Measurements from ENCODE around the gene SMC4. TPM values are rescaled to one million over a fixed set of nuclear protein-coding genes. Genes with fewer than 3 reads are reported as not detected.

SMC4 gene
- total RNA-seq, 1 donor from 2014 or later, result 68.8 TPM

DNA sequence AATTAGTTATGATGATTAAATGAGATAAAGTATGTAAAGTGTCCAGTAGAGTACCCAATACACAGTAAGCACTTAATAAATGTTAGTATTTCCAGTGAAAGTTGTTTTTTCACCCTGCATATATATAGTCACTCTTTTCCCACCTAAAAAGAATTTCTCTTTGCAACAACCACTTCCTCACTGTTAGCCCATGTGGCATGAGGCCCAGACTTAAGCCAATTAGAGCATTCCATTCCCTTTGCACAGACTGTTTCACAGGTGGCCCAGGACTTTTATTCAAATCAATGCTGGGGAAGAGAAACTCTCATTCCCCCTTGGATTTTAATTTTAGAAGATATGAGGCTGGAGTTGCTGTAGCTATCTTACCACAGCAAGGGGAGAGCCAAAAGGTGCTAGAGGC lies 4.2 kb upstream of the SMC4 start:
- no peak overlapping the region for H3K4me3 Mint-ChIP-seq (ENCODE audit: unreplicated experiment)
- H3K27ac Mint-ChIP-seq (ENCODE audit: unreplicated experiment), result no peak overlapping the region
- H3K4me1 Mint-ChIP-seq (ENCODE audit: unreplicated experiment), result peaks cover 22% of the 10 kb centered on the region
- TF ChIP-seq, protein P1, sequence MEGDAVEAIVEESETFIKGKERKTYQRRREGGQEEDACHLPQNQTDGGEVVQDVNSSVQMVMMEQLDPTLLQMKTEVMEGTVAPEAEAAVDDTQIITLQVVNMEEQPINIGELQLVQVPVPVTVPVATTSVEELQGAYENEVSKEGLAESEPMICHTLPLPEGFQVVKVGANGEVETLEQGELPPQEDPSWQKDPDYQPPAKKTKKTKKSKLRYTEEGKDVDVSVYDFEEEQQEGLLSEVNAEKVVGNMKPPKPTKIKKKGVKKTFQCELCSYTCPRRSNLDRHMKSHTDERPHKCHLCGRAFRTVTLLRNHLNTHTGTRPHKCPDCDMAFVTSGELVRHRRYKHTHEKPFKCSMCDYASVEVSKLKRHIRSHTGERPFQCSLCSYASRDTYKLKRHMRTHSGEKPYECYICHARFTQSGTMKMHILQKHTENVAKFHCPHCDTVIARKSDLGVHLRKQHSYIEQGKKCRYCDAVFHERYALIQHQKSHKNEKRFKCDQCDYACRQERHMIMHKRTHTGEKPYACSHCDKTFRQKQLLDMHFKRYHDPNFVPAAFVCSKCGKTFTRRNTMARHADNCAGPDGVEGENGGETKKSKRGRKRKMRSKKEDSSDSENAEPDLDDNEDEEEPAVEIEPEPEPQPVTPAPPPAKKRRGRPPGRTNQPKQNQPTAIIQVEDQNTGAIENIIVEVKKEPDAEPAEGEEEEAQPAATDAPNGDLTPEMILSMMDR (IDR thresholded peaks at IDR 0.05), result no peak
- no peaks in the 10 kb centered on the region for H3K9me3 Mint-ChIP-seq (ENCODE audit: unreplicated experiment)
- no peaks in the 10 kb centered on the region for H3K36me3 Mint-ChIP-seq (ENCODE audit: unreplicated experiment)
- DNase-seq (ENCODE audit: extremely low spot score, unreplicated experiment), result no peak
- no peaks in the 10 kb centered on the region for H3K27me3 Mint-ChIP-seq (ENCODE audit: unreplicated experiment)

DNA sequence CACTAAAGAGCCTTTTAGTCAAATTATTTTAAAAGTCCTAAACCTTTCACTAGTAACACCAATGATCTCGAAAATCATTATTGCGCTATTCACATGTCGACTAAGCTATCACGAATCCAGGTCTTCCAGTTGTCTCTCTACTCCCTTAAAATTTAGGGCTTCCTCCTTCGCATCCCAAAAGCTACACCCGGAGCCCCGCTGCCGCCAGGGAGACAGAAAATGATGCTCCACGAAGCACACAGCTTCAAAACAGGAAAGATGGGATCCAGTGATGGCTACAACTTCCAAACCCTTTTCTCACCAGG lies 678 bp upstream of the SMC4 start:
- peak overlapping the region; percentile 89 for H3K4me3 Mint-ChIP-seq (ENCODE audit: unreplicated experiment)
- no peak for DNase-seq (ENCODE audit: extremely low spot score, unreplicated experiment)
- H3K9me3 Mint-ChIP-seq (ENCODE audit: unreplicated experiment), result no peaks in the 10 kb centered on the region
- H3K4me1 Mint-ChIP-seq (ENCODE audit: unreplicated experiment), result peaks cover 29% of the 10 kb centered on the region
- peaks cover 5% of the 10 kb centered on the region for H3K36me3 Mint-ChIP-seq (ENCODE audit: unreplicated experiment)
- TF ChIP-seq, protein P1 (IDR thresholded peaks at IDR 0.05), result no peak
- peak overlapping the region; percentile 97 for H3K27ac Mint-ChIP-seq (ENCODE audit: unreplicated experiment)
- H3K27me3 Mint-ChIP-seq (ENCODE audit: unreplicated experiment), result no peaks in the 10 kb centered on the region

DNA sequence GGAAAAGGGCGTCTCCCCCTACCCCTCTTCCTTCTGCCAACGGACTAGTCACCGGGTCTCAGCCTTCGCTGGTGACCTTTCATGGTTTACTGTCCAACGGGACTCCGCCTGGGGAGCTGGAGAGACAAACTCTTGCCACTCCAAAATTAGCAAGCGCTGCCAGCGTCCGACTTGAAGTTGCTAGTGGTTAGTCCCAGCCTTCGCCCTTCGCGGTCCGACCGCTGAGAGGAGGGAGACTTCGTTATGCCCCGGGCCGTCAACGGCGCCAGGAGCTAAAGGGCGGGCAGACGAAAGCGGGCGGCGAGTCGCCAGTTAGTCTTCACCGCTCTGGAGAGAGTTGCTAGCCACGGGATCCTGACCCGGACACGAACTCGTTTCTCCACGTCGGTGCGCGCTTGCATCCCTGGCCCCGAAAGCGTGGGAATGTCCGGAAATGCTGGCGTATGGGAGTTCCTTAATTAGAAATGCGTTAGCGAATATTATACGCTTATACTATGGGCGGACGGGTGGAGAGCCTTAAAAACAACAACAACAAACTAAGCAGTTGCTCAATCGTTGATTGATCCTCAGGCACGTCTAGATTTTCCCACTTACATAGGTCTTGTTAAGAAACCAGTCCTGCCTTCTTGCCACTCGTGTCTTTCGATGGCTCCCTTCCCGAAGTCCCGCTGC lies 716 bp downstream of the SMC4 start:
- Mint-ChIP-seq H3K4me3 (ENCODE audit: unreplicated experiment) (peak overlapping the region; percentile 89), H3K4me1 (ENCODE audit: unreplicated experiment) (peaks cover 38% of the 10 kb centered on the region), H3K36me3 (ENCODE audit: unreplicated experiment) (peaks cover 7% of the 10 kb centered on the region), H3K27me3 (ENCODE audit: unreplicated experiment) (no peaks in the 10 kb centered on the region), H3K9me3 (ENCODE audit: unreplicated experiment) (no peaks in the 10 kb centered on the region), H3K27ac (ENCODE audit: unreplicated experiment) (peak overlapping the region; percentile 97)
- DNase-seq (ENCODE audit: extremely low spot score, unreplicated experiment), result peak; percentile 85
- TF ChIP-seq, protein P1 (IDR thresholded peaks at IDR 0.05), result no peak

DNA sequence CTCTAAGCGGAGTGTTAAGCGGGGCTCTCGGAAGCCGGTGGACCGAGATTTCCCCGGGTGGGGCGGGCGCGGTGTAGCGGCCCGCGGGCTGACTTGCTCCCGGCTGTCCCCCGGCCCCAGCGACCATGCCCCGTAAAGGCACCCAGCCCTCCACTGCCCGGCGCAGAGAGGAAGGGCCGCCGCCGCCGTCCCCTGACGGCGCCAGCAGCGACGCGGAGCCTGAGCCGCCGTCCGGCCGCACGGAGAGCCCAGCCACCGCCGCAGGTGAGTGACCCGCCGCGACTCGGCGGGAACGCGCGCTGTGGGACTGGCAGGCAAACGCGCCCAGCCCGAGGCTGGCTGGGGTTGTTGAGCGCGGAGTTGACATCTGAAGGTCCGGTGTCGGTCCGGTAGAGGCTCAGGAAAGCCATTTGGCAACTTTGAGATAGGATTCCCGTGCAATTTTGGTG lies 1.3 kb downstream of the SMC4 start:
- H3K36me3 Mint-ChIP-seq (ENCODE audit: unreplicated experiment), result peaks cover 7% of the 10 kb centered on the region
- peak overlapping the region; percentile 89 for H3K4me3 Mint-ChIP-seq (ENCODE audit: unreplicated experiment)
- peaks cover 42% of the 10 kb centered on the region for H3K4me1 Mint-ChIP-seq (ENCODE audit: unreplicated experiment)
- no peaks in the 10 kb centered on the region for H3K9me3 Mint-ChIP-seq (ENCODE audit: unreplicated experiment)
- no peaks in the 10 kb centered on the region for H3K27me3 Mint-ChIP-seq (ENCODE audit: unreplicated experiment)
- TF ChIP-seq, protein P1 (IDR thresholded peaks at IDR 0.05), result no peak
- H3K27ac Mint-ChIP-seq (ENCODE audit: unreplicated experiment), result peak overlapping the region; percentile 99
- peak; percentile 84 for DNase-seq (ENCODE audit: extremely low spot score, unreplicated experiment)

DNA sequence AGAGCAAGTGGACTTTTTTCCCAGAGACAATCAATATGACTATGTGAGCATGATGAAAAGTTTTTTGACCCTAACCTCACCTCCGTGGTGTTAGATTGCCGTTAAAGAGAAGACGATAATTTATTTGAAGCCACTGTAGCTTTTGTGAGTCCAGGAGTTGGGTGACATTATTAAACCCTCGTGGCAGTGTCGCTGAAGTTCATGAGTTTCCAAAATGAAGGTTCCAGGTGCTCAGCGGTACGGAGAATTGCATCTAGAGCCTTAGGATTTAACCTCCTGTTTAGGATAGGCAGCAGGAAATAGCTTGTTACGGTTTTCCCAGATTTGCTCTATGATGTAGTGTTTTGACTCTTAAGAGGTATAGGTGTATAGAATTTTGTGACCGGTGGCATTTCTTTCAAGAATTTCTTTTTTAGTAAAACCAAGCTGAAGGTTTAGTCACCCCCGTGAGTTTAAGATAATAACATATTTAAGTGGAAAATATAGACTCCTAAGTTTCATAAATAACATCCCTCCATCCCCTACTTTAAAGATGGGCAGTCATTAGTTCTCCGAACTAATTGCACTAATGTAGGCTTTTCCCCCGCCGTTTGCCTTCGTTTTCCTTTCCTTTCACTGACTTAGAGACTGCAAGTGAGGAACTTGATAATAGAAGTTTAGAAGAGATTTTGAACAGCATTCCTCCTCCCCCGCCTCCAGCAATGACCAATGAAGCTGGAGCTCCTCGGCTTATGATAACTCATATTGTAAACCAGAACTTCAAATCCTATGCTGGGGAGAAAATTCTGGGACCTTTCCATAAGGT lies 2.0 kb downstream of the SMC4 start:
- no peak for DNase-seq (ENCODE audit: extremely low spot score, unreplicated experiment)
- H3K27ac Mint-ChIP-seq (ENCODE audit: unreplicated experiment), result peak overlapping the region; percentile 99
- TF ChIP-seq, protein P1 (IDR thresholded peaks at IDR 0.05), result no peak
- H3K4me1 Mint-ChIP-seq (ENCODE audit: unreplicated experiment), result peaks cover 46% of the 10 kb centered on the region
- H3K9me3 Mint-ChIP-seq (ENCODE audit: unreplicated experiment), result no peaks in the 10 kb centered on the region
- peaks cover 7% of the 10 kb centered on the region for H3K36me3 Mint-ChIP-seq (ENCODE audit: unreplicated experiment)
- H3K27me3 Mint-ChIP-seq (ENCODE audit: unreplicated experiment), result no peaks in the 10 kb centered on the region
- H3K4me3 Mint-ChIP-seq (ENCODE audit: unreplicated experiment), result peak overlapping the region; percentile 89
